Stomach (tissue), 4 donors: Measurements from ENCODE around the gene TRIP13.

Experiments used
- EP300 ChIP-seq: sonication (generic); formaldehyde crosslinking; IDR thresholded peaks from one replicate; pipeline ENCODE4 v1.6.1; 2017; ENCODE audit warnings: antibody characterized with exemption
- POLR2A ChIP-seq, 4 donors: fragments of 450-650 bp; IDR thresholded peaks; one replicate each; pipeline ENCODE4 v1.6.1; 2016; ENCODE audit warnings: antibody characterized with exemption in 4 of 4, control low read depth in 2 of 4, mild to moderate bottlenecking in 1 of 4, moderate library complexity in 1 of 4
- POLR2AphosphoS5 ChIP-seq, 3 donors: sonication (generic); formaldehyde crosslinking; IDR thresholded peaks; one replicate each; pipeline ENCODE4 v1.6.1; 2016; ENCODE audit warnings: antibody characterized with exemption in 3 of 3
- TF ChIP-seq, protein P1 (sequence below), 7 experiments: fragments of 450-650 bp in 4 of 7; fragments of 200-600 bp in 3 of 7; sonication (generic) in 3 of 7; IDR thresholded peaks; one replicate each; pipeline ENCODE4 v1.5.1; 2016 to 2019; ENCODE audit warnings: antibody characterized with exemption in 7 of 7, control low read depth in 2 of 7, mild to moderate bottlenecking in 1 of 7

DNA sequence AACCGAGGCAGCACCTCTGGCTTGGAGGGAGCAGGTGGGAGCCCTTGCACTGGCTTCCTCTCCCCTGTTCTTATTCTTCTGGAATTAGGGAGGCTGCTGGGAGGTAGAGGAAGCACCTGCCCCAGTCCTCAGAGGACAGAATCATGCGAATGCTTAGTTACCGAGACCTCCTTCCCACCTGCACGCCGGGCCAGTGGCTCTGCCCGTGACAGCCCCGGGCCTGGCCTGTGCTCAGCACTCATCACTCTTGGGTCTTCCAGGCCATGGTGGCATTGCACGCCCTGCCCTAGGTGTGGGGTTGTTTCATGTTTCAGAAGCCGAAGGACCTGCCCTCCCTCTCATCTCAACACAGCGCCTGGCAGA, 70.6 kb downstream of the TRIP13 start:
- TF ChIP-seq, protein P1, sequence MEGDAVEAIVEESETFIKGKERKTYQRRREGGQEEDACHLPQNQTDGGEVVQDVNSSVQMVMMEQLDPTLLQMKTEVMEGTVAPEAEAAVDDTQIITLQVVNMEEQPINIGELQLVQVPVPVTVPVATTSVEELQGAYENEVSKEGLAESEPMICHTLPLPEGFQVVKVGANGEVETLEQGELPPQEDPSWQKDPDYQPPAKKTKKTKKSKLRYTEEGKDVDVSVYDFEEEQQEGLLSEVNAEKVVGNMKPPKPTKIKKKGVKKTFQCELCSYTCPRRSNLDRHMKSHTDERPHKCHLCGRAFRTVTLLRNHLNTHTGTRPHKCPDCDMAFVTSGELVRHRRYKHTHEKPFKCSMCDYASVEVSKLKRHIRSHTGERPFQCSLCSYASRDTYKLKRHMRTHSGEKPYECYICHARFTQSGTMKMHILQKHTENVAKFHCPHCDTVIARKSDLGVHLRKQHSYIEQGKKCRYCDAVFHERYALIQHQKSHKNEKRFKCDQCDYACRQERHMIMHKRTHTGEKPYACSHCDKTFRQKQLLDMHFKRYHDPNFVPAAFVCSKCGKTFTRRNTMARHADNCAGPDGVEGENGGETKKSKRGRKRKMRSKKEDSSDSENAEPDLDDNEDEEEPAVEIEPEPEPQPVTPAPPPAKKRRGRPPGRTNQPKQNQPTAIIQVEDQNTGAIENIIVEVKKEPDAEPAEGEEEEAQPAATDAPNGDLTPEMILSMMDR (IDR thresholded peaks at IDR 0.05) = no peak
- TF ChIP-seq POLR2A (IDR thresholded peaks at IDR 0.05) (no peak), EP300 (no peak), POLR2AphosphoS5 (IDR thresholded peaks at IDR 0.05) (no peak)
